ENCODE results near the gene DLG1. TPM values are rescaled to one million over a fixed set of nuclear protein-coding genes. Genes with fewer than 3 reads are reported as not detected.

DLG1 gene
- total and polyA plus RNA-seq, 9 of the 15 experiments (the other 6 are each of a cell fraction or from before 2014, with no cell fraction given): 9.4 to 63.5 (median 43.6) TPM

DNA sequence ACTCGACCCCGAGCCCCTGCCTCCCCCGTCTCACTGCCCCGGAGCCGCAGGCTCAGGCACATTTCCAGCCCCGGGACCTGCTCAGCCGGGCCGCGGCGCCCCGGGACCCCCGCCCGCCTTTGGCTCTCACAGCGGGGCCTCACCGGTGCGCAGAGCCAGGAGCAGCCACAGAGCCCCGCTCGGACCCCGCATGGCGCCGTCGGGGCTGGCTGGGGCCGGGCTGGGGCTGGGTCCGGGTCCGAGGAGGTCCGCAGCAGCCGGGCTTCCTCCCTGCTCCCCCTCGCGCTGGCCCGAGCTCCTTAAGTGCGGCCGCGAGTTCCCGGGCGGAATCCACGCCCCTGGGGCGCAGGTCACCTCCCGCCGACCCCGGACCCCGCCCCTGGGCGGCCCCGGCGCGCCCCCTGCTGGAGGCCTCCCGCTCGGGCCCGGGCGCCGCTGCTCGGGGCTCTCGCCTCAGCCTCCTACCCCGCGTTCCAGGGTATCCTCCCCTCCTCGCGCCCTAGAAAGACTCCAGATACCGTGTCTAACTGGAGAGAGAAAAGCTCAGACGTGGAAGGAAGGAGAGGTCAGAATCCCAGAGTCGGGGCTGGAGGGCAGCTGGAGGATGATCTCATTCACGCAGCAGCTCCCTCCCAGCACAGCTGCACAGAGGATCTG lies 268.8 kb downstream of the DLG1 start, which contains the start of gene MELTF (continued):
- TF ChIP-seq, protein P1, sequence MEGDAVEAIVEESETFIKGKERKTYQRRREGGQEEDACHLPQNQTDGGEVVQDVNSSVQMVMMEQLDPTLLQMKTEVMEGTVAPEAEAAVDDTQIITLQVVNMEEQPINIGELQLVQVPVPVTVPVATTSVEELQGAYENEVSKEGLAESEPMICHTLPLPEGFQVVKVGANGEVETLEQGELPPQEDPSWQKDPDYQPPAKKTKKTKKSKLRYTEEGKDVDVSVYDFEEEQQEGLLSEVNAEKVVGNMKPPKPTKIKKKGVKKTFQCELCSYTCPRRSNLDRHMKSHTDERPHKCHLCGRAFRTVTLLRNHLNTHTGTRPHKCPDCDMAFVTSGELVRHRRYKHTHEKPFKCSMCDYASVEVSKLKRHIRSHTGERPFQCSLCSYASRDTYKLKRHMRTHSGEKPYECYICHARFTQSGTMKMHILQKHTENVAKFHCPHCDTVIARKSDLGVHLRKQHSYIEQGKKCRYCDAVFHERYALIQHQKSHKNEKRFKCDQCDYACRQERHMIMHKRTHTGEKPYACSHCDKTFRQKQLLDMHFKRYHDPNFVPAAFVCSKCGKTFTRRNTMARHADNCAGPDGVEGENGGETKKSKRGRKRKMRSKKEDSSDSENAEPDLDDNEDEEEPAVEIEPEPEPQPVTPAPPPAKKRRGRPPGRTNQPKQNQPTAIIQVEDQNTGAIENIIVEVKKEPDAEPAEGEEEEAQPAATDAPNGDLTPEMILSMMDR (IDR thresholded peaks at IDR 0.05 in 2 of 3, conservative IDR thresholded peaks at IDR 0.05 in 1 of 3; ENCODE audit: insufficient read depth in 2 of 3, low read depth in 1 of 3, low read length in 3 of 3): peak; percentile 79 to 89 (median 84)
- TF ChIP-seq ZNF134 (CRISPR knock-in tag; conservative IDR thresholded peaks at IDR 0.05) (no peak), MCM7 (IDR thresholded peaks at IDR 0.05) (no peak), CREM (IDR thresholded peaks at IDR 0.05; ENCODE audit: low read depth) (no peak), RBM17 (IDR thresholded peaks at IDR 0.05; ENCODE audit: borderline replicate concordance, low read depth, low read length) (no peak), CXXC5 (CRISPR knock-in tag; IDR thresholded peaks at IDR 0.05) (peak; percentile 81), FOXJ2 (tag; IDR thresholded peaks at IDR 0.05) (no peak), SAFB (IDR thresholded peaks at IDR 0.05; ENCODE audit: borderline replicate concordance, low read depth, low read length) (peak; percentile 52; the same call in 1 of the 2 replicates), PTBP1 (IDR thresholded peaks at IDR 0.05; ENCODE audit: low read depth, low read length) (peak; percentile 3; the same call in 1 of the 2 replicates), ATF6 (CRISPR knock-in tag; IDR thresholded peaks at IDR 0.05) (no peak), CCNT2 (IDR thresholded peaks at IDR 0.05; ENCODE audit: borderline replicate concordance, extremely low read depth, insufficient read length, low read depth, low read length) (peak; percentile 55), ZNF77 (CRISPR knock-in tag; IDR thresholded peaks at IDR 0.05) (no peak), HOXB6 (CRISPR knock-in tag; IDR thresholded peaks at IDR 0.05; ENCODE audit: borderline replicate concordance) (no peak), ZNF586 (CRISPR knock-in tag; conservative IDR thresholded peaks at IDR 0.05) (no peak), RERE (CRISPR knock-in tag; IDR thresholded peaks at IDR 0.05; ENCODE audit: borderline replicate concordance) (no peak)
- TF ChIP-seq, protein P2, sequence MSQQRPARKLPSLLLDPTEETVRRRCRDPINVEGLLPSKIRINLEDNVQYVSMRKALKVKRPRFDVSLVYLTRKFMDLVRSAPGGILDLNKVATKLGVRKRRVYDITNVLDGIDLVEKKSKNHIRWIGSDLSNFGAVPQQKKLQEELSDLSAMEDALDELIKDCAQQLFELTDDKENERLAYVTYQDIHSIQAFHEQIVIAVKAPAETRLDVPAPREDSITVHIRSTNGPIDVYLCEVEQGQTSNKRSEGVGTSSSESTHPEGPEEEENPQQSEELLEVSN (IDR thresholded peaks at IDR 0.05; ENCODE audit: borderline replicate concordance in 1 of 2, extremely low read depth in 1 of 2, insufficient read depth in 1 of 2, insufficient read length in 1 of 2, low read depth in 1 of 2, low read length in 1 of 2, poor library complexity in 1 of 2, severe bottlenecking in 1 of 2): peak in 1 of 2 experiments; percentile 83
